LoVo (cell line): Measurements from ENCODE around the gene CCKAR.

Experiments used
- DNase-seq: peaks from one replicate; pipeline ENCODE4 v3.0.0-alpha.2; 2016; ENCODE audit warnings: low spot score

The CCKAR gene

DNA sequence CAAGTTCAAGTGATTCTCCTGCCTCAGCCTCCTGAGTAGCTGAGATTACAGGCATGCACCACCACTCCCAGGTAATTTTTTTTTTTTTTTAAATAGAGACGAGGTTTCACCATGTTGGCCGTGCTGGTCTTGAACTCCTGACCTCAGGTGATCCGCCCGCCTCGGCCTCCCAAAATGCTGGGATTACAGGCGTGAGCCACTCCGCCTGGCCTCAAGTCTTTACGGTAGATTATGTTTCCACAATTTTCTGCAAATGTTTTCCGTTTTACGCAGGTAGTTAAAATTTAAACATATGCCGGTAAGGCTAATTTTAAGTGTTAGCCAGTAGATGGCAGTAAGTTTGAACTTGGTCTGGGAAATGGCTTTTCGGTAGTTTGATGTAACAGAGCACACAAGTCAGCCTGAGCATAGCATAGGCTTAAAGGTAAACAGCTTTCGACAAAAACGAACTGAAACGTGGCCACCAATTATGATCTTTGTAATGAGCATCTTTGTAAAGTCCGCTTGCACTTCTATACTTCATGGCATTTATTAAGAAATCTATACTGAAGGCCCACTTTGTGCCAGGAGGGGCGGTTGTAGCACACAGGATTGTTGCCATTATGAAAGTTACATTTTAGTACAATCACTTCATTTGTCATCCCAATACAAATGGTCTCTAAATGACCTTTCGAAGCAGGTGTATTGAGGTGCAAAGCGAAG lies 31.1 kb downstream of the CCKAR start:
- peak; percentile 63 for DNase-seq

DNA sequence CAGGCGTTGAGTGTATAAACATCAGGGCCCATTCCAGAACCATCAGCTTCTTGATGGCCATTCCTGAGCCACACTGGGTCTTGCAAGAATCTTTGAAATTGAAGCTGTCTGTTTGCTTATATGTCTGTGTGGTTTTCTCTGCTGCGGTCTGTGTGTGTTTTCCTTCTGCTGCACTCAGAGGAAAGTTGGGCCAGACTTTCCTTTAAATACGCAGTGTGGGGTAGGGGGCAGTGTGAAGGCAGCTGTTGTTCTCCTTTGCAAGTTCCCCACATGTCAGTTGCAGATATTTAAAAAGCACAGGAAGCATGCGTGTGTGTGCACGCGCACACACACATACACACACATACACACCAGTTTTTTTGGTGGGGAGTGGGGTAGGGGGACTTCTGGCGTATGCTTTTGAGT lies 32.1 kb downstream of the CCKAR start:
- no peak for DNase-seq

DNA sequence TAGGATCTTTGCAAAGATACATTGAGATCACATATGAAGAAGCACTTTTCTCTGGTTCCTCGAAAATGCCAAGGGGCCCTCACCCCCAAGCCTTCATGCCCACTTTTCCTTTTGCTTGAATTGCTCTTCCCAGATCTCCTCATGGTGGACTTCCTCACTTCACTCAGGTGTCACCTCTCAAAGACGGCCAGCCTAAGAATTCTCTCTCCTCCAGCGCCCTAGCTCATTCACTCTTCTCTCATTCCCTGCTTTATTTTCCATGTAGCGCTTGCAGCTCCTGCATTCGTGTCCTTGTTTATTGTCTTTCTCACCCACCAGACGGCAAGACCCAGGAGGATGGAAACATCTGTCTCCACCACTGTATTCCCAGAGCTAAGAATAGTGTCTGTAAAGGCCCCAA lies 32.9 kb downstream of the CCKAR start:
- DNase-seq = no peak

DNA sequence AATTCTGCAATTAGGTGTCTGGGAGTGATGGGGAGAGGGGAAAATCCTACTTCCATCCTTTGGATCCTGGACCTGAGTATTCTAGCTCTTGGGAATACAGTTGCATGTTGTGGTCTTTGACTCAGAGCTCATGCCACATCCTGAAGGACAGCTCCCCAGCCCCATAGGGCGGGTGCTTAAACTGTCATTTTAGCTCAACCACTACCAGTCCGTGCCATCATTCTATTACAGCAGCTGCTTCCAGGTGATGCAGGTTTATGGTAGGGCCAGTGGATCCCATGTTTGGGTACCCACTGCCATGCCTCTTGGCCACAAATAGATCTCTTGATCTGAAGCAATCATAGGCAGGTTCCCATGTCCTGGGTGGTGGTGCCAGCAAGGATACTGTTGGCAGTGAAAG lies 34.7 kb downstream of the CCKAR start:
- no peak for DNase-seq

DNA sequence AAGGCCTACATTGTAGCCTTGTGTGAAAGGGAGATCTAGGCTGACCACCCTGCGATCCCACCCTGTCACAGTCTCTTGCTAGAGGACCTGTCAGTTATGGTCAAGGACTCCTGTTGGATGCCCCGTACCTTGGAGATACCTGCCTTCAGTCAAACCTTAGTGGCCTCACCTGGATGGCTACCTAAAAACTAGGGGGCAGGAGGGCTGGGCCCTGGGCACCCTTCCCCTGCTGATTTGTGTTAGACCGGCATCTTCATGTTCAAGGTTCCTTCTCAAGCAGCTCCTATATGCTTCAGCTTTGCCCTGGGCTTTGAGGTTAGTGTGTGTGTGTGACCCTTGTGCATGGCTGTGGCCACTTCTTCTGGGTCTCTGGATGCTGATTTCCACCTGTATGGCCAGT lies 35.3 kb downstream of the CCKAR start:
- no peak for DNase-seq

DNA sequence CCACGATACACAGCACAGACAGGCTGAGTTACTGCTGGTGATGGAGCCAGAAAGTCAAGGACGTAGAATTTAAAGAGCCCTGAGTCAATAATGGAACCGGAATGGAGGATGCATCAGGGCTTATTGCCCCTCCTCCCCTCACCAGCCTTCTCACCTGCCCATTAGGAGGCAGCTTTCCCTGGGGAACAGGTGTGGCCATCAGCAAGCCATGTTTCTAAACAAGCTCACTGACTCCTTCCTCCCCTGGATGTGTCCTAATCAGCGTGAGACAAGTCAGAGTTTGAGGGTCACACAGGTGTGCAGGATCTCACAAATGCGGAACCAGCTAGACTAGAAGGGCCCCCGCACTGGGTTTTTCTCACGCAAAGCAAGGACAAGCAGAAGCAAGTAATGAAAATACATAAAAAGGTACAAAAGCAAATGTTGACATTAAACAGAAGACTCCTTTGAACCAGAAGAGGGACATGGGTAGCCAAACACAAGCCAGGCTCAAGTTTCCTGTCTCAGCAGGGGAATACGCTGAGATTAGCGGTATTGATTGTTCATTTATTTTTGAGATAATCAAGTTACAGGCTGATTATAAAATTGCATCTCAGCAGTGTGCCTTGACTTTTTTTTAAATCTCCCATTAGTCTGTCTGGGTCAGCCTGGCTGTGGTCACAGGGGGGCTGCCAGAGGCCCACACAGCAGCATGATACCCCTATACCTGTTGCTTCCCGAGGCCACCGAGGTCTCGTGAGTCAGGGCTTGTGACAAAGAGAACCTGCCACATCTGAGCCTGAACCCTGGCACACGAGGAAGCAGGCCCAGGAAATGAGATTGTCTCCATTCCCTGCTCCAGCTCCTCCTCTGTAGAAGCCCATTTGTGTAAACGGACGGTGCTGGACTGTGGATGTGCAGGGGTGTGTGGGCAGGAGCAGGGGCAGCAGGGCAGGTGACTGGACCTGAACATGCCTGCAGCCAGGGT lies 37.4 kb downstream of the CCKAR start:
- no peak for DNase-seq

DNA sequence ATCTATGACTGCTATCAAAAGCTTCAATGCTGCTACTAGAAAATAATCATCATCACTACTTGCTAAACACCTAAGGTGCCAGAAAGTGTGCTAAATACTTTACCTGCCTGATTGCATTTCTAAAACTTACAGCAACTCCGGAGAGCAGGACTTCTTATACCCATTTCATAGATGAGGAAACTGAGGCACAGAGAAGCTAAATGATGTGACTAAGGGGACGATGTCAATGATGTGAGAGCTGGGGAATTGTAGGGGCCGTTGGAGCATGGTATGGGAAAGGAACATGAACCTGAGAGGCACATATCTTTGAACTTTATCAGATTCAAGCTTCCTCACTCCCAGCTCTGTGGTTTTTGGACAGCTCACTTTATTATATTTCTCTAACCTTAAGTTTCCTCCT lies 38.7 kb downstream of the CCKAR start:
- no peak for DNase-seq

DNA sequence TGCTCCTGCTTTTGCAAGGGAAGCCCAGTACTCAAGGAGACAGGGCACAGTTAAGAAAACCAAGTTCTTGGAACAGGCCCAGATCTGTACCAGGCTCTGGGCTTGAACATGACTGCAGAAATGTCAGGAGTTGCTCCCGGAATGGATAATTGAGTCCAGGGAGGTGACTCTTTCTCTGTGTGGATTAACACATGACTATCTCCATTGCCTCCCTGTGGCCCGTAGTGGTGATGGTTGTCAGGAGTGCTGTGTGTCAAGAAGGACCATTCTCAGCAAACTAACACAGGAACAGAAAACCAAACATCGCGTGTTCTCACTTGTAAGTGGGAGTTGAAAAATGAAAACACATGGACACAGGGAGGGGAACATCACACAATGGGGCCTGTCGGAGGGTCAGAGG lies 39.9 kb downstream of the CCKAR start:
- DNase-seq = no peak

DNA sequence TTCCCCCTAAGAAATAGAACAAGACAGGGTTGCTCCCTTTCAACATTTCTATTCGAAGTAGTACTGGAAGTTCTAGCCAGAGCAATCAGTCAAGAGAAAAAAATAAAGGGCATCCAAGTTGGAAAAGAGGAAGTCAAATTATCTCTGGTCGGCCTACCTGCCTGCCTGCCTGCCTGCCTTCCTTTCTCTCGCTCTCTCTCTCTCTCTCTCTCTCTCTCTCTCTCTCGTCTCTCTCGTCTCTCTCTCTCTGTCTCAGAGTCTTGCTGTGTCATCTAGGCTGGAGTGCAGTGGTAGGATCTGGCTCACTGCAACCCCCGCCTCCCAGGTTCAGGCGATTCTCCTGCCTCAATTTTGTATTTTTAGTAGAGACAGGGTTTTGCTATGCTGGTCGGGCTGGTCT lies 42.9 kb downstream of the CCKAR start:
- no peak for DNase-seq

DNA sequence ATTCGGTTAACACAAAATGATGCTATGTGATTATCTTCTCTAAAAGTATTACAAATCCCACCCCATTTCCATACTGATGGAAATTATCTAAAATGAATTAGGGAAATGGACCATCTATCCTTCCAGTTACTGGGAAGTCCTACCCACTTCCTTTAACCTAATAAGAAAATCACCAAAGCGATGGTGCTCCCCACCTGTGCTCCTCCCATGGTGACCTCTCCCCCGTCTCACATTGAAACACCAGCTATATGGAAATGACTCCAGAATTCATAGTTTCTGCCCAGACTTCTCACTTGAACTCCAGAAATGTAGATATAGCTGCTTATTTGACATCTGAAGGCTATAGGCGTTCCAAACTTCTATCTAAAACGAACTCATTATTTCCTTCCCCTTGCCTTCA lies 48.5 kb downstream of the CCKAR start:
- DNase-seq = no peak

DNA sequence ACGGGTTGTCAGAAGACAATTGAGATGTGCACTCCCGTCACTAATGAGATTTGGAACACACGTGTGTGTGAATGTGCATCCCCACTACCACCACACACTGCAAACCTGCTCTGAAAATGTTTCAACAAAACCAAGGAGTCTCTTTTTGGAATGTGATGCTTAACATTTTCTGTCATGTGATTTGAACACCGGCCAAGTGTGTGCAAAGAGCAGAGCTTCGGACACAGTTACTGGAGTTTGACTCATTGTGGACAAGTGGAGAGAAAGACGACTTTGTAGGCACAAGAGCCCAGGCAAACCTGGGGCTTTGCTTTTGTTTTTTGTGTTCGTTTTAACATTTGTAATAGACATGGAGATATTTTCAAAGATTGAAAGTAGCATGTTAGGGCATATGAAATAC lies 49.2 kb downstream of the CCKAR start:
- DNase-seq = no peak

DNA sequence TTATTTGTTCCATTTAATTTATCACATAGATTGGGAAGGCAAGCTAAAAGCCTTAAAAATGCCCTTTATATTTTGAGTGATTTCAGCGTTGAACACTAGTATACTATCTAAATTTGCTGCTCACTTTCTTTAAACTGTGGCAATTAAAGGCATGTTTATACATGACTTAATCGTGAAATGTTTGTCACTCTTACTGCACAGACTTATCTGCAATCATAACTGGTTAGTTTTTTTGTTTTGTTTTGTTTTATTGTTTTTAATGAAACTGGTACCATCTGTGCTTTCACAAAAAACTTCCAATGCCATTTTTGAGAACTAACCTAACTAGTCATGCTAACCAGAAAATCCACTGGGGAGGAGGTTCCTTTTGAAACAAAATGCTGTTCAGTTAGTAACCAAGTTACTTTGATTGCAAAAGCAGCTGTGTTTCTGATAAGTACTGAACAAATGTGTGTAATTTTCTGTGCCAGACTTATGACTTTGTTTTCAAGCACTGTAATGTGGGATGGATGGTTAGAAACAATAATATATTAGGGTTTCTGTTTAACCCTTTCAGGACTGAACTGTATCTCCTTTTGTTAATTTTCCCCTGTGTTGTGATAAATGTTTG lies 56.1 kb downstream of the CCKAR start:
- no peak for DNase-seq

DNA sequence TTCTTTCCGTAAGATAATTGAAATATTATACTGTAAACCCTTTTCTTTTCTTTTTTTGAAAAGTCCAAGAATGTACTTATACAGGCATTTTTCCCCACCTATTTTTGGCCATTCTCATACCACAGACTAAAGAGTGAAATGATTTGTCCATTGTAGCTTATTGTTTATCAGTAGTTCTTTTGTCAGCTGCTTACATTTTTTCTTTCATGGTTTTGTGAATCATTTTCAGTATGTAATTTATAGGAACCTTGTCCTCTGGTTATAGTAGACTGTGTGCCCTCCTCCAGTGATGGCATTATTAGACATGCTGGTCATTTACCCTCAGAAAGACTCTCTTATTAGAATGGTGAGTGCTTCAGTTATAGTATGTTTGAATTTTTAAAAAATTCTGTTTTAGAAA lies 56.7 kb downstream of the CCKAR start:
- no peak for DNase-seq

DNA sequence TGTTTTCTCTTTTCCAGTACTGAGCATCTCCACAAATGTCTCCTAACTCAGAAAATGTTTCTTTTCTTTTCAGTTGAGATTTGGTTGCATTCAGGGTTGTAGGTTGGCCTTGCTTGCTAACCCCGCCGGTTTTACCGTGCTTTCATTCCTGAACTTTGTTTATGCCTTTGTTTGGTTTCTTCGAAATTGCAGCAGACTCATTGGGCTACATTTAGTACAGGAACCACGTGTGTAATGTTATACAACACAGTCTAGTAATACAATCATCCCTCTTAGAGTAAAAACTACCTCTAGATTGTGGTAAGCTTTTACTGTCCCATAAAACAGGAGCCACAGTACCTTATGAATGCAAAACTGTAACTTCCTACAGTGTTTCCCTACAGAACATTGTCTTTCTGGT lies 57.9 kb downstream of the CCKAR start:
- no peak for DNase-seq

DNA sequence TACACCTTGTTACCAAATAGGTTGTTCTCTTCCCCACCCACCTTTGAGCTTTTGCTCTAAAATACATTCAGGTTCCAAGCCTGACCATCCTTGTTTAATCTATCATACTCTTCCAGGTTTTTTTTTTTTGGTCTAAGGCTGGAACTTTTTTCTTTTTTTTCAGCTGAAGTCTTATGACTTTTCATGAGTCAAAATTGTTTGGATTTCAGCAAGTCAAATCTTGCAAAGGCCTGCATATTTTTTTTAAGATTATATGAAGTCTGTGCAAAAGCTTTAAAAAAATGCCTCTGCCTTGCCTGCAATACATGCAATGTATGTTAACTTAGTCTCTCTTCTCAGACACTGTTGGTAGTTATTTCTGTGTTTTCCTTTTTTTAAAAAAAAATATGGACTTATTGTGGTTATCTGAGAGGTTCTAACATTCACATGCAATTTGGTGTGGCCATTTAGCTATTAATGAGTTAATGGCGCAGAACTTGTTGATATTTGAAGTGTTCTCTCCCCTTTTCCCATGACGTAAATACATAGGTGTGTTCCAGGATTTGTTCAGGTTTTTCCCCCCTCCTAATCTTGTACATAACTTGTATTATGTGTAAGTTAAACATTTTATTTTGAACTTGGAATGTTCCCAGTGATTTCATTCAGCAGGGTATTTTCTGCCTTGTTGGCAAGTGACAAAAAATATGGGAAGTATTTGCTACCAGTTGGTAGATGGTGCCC lies 58.7 kb downstream of the CCKAR start:
- DNase-seq = no peak
